Keratinocyte (primary cell): ENCODE results near the gene OR8B4.

Experiments
- EZH2 ChIP-seq: IDR thresholded peaks from one replicate; pipeline ENCODE4 v1.6.1; 2012; ENCODE audit warnings: inconsistent platforms, mild to moderate bottlenecking, low read length, moderate library complexity
- TF ChIP-seq, protein P1 (sequence below), 3 experiments: IDR thresholded peaks in 1 of 3; conservative IDR thresholded peaks in 1 of 3; optimal IDR thresholded peaks in 1 of 3; 2 replicates in 2 of 3; 3 replicates in 1 of 3; pipeline versions ENCODE3 to v1.5.1; 2011; ENCODE audit warnings: low read length in 3 of 3, mild to moderate bottlenecking in 3 of 3, moderate library complexity in 2 of 3, control low read depth in 1 of 3, inconsistent platforms in 1 of 3; ENCODE audit not compliant: insufficient read depth in 2 of 3; ENCODE audit errors: extremely low read depth in 1 of 3

DNA sequence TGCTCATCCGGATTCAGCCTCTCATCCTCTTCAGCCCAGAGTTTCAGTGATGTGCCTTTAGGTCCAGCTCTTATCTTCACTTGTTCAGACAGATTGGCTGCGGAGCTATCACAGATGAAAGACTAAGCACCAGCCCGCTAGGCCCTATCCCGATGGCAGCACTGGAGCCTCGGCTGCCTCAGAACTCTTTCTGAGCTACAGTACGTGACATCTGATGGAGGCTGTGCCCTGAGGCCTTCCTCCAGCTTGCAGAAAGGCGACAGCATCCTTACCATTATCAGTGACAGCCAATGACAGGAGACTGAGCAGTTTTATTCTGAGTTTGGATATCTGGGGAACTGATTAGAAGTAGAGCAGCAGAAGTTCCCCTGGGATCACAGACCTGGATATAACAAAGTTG is 16.8 kb upstream of the OR8B4 start:
- TF ChIP-seq EZH2: no peak
- TF ChIP-seq, protein P1, sequence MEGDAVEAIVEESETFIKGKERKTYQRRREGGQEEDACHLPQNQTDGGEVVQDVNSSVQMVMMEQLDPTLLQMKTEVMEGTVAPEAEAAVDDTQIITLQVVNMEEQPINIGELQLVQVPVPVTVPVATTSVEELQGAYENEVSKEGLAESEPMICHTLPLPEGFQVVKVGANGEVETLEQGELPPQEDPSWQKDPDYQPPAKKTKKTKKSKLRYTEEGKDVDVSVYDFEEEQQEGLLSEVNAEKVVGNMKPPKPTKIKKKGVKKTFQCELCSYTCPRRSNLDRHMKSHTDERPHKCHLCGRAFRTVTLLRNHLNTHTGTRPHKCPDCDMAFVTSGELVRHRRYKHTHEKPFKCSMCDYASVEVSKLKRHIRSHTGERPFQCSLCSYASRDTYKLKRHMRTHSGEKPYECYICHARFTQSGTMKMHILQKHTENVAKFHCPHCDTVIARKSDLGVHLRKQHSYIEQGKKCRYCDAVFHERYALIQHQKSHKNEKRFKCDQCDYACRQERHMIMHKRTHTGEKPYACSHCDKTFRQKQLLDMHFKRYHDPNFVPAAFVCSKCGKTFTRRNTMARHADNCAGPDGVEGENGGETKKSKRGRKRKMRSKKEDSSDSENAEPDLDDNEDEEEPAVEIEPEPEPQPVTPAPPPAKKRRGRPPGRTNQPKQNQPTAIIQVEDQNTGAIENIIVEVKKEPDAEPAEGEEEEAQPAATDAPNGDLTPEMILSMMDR (optimal IDR thresholded peaks at IDR 0.05 in 1 of 3, IDR thresholded peaks at IDR 0.05 in 1 of 3, conservative IDR thresholded peaks at IDR 0.05 in 1 of 3; ENCODE audit: extremely low read depth in 1 of 3, insufficient read depth in 2 of 3, low read length in 3 of 3): no peak
